Neutrophil (primary cell): Measurements from ENCODE around the gene ZBTB49.

Experiments
- H3K27ac ChIP-seq: fragments of 200-600 bp; sonication (generic); 2 replicates; pipeline ENCODE4 v1.5.1; 2016; ENCODE audit warnings: mild to moderate bottlenecking, moderate library complexity
- H3K27me3 ChIP-seq: fragments of 200-600 bp; sonication (generic); 2 replicates; pipeline ENCODE4 v1.6.0; 2016; ENCODE audit warnings: mild to moderate bottlenecking
- H3K36me3 ChIP-seq: fragments of 200-600 bp; sonication (generic); 2 replicates; pipeline ENCODE4 v1.5.1; 2017
- H3K4me1 ChIP-seq, 2 experiments: fragments of 200-600 bp in 1 of 2; sonication (generic) in 1 of 2; 1 replicate in 1 of 2; 2 replicates in 1 of 2; pipeline versions ENCODE4 v1.5.1 to v1.6.1; 2013 to 2016; ENCODE audit warnings: low read depth in 1 of 2, low read length in 1 of 2, mild to moderate bottlenecking in 1 of 2, moderate library complexity in 1 of 2; ENCODE audit not compliant: control insufficient read depth in 1 of 2, insufficient read depth in 1 of 2
- H3K4me3 ChIP-seq, 2 experiments: fragments of 200-600 bp in 1 of 2; sonication (generic) in 1 of 2; 1 replicate in 1 of 2; 2 replicates in 1 of 2; pipeline ENCODE4 v1.5.1; 2013 to 2016; ENCODE audit warnings: low read depth in 1 of 2, low read length in 1 of 2, mild to moderate bottlenecking in 1 of 2, moderate library complexity in 1 of 2
- H3K9me3 ChIP-seq: fragments of 200-600 bp; sonication (generic); 2 replicates; pipeline ENCODE4 v1.5.1; 2016
- CTCF ChIP-seq: fragments of 200-600 bp; sonication (generic); IDR thresholded peaks from 2 replicates; pipeline ENCODE4 v1.5.1; 2016; ENCODE audit warnings: antibody characterized with exemption

The ZBTB49 gene

DNA sequence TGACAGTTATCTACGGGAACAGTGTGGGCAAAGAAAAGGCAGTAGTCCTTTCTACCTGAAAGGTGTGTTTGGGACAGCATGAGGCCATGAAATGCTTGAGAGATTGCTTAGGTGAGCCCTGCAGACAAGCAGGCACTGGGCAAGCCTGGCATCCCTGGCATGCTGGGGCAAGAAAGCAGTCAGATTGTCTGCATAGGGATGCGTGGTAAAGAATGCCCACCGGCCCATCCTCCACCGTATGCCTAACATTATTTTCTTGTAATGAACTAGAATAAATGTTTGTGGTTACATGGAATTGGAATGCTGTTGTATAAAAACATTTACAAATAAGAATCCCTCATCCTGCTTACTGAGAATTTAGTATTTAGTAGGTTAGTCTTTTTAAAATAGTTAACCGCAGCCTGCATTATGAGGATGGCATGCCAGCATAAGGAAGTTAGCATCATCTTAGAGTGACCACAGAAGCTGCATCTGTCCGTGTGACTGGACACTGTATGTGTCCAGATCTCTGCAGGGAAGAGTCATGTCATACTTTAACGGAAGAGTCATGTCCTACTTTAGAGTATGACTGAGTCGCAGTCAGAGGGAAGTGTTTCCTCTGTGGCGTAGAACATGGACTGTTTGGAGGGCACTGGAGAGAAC is 18.9 kb downstream of the ZBTB49 start:
- H3K27ac ChIP-seq, result no peak overlapping the region
- no peak for TF ChIP-seq CTCF

GRCh38 chr4:4311193-4311592 is 21.1 kb downstream of the ZBTB49 start:
- no peak overlapping the region for H3K4me3 ChIP-seq
- H3K36me3 ChIP-seq, result peaks cover 56% of the 10 kb centered on the region
- no peaks in the 10 kb centered on the region for H3K27me3 ChIP-seq
- no peak overlapping the region for H3K27ac ChIP-seq
- peaks cover 15 to 17% of the 10 kb centered on the region in 2 experiments for H3K4me1 ChIP-seq
- TF ChIP-seq CTCF, result no peak
- H3K9me3 ChIP-seq, result no peaks in the 10 kb centered on the region

More for the DNA sequence above, 18.9 kb downstream of the ZBTB49 start:
- Histone ChIP-seq H3K4me3 (no peak overlapping the region), H3K9me3 (no peaks in the 10 kb centered on the region), H3K4me1 (no peaks in the 10 kb centered on the region), H3K36me3 (peaks cover 52% of the 10 kb centered on the region), H3K27me3 (no peaks in the 10 kb centered on the region)

- H3K4me1 ChIP-seq, result peaks cover 15 to 17% of the 10 kb centered on the region in 2 experiments
- peaks cover 62% of the 10 kb centered on the region for H3K36me3 ChIP-seq
- peak overlapping the region; percentile 83 for H3K27ac ChIP-seq
- no peaks in the 10 kb centered on the region for H3K9me3 ChIP-seq
- H3K4me3 ChIP-seq, result no peak overlapping the region
- TF ChIP-seq CTCF, result no peak
- no peaks in the 10 kb centered on the region for H3K27me3 ChIP-seq
Observed at GRCh38 chr4:4315461-4316149, 25.6 kb downstream of the ZBTB49 start.

DNA sequence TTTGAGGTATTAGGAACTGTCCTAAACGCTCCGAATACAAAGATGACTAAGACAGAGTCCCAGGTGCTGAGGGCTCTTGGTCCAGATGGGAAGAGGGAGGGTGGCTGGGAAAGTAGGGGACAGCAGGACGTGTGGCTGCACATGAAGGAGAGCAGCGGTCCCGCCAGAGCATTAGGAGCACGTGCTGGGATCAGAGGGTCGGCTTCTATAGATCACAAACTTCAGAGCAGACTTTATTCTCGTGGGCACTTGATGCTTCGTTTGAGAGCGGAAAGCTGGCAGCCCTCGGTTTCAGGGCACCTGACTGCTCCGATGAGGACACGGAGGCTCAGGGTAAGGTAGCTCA is 26.1 kb downstream of the ZBTB49 start:
- no peaks in the 10 kb centered on the region for H3K9me3 ChIP-seq
- TF ChIP-seq CTCF, result no peak
- no peaks in the 10 kb centered on the region for H3K27me3 ChIP-seq
- H3K27ac ChIP-seq, result peak overlapping the region; percentile 83
- H3K36me3 ChIP-seq, result peaks cover 67% of the 10 kb centered on the region
- H3K4me3 ChIP-seq, result no peak overlapping the region
- peaks cover 15 to 17% of the 10 kb centered on the region in 2 experiments for H3K4me1 ChIP-seq

- peaks cover 15 to 17% of the 10 kb centered on the region in 2 experiments for H3K4me1 ChIP-seq
- no peak for TF ChIP-seq CTCF
- peaks cover 80% of the 10 kb centered on the region for H3K36me3 ChIP-seq
- H3K4me3 ChIP-seq, result no peak overlapping the region
- H3K27ac ChIP-seq, result no peak overlapping the region
- no peaks in the 10 kb centered on the region for H3K27me3 ChIP-seq
- no peaks in the 10 kb centered on the region for H3K9me3 ChIP-seq
Observed at GRCh38 chr4:4317496-4318232, 27.6 kb downstream of the ZBTB49 start.
